NCI-H460 (cell line): ENCODE measurements around the gene CNOT10. TPM values are rescaled to one million over a fixed set of nuclear protein-coding genes. Genes with fewer than 3 reads are reported as not detected.
"Not testable (repeated sequence)": the region's sequence is repeated elsewhere in the genome, so short reads cannot be mapped to it uniquely, and the experiment has no call there.

Source experiments
- DNase-seq: peaks from one replicate; pipeline ENCODE4 v3.0.0-alpha.2; 2016; ENCODE audit warnings: low read depth; ENCODE audit errors: extremely low read depth
- total RNA-seq: library from RNA; depleted of rRNA; stranded (reverse); fragments of >200 nt; shearing (Covaris generic); gene quantifications from 2 replicates; pipeline ENCODE4 v1.2.3, GENCODE V29; 2014

Gene CNOT10
- total RNA-seq, 1 experiment from 2014 or later: 28.5 TPM

DNA sequence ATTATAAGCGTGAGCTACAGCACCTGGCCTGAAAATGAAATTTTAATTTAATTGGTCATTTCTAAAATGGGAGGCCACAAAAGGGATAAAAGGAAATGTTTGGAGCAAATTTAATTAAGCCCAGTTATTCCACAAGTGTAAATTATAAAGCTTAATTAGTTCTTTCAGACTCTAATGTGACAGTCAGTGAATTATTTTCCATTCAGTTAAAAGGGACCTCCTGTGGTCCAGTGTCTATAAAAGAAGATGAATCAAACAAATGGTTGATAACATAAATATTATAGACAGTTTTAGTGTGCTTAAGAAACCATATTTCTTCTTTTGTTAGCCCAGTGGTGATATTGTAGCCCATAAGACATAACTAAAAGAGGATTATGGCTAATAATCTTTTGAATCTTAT lies 66.4 kb downstream of the CNOT10 start:
- DNase-seq: no peak

- no peak for DNase-seq
Measured at GRCh38 chr3:32755761-32756160, 70.8 kb downstream of the CNOT10 start.

DNA sequence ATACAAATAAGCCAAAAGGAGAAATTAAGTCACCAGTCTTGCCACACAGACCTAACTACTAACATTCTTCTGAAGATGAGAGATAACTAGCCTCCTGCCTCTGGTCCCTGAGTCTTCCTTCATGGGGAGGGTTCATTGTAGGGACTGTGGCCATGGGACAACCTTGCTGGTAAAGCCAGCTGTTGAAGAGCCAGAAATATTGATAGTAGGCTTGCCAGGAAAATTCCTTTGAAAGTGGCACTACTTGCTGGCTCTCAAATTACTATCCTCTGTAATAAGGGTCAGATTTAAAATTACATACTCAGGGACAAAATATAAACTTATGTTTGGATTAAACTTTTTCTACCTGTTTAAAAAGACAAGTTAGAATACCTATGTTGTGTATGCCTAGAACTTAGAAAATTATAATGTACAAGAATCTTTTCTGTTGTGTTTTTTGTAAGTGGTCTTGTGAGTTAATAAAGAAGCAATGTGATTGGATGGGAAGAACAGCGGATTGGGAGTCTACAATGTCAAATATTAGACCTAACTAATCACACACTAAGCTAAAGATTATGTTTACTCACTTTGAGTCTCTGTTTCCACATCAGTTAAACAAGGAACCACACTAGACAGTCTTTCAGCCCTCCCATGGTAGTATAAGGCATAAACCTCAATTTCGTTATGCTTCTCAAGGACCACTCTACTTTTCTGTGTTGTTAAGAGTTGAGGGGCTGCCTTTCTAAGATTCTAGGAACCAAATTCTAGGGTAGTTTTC lies 72.8 kb downstream of the CNOT10 start:
- DNase-seq: no peak

DNA sequence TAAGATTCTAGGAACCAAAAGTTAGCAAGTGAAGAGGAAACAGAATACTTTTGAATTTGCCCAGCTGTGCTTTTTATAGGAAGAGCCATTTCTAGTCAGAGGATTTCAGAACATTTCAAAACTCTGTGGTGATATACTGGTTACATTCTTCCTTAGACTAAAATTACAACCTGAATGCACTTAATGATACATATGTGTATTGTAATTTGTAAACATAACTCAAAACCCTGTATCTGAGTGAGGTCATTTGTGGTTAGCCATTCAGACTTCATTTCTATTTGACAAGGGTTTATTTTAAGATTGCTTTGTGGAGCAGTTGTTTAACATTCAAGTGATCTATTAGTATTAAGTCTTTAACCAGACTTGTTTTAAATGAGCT lies 73.4 kb downstream of the CNOT10 start:
- DNase-seq: no peak

DNA sequence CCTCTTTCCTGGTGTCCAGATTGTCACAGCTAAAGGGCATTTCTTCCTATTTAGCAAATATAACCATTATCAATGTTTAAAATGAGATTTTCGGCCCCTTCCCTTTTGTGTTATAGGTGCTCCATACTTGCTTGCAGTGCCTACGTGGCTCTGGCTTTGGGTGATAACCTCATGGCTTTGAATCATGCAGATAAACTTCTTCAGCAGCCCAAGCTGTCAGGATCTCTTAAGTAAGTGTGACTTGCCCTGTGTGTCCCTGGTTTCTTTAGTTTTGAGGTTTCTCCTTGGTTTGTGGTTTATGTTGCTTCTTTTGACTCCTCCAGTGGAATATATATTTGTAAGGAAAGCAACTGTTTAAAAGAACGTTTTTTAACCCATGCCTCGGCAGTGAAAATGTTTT lies 74.4 kb downstream of the CNOT10 start:
- DNase-seq: no peak

DNA sequence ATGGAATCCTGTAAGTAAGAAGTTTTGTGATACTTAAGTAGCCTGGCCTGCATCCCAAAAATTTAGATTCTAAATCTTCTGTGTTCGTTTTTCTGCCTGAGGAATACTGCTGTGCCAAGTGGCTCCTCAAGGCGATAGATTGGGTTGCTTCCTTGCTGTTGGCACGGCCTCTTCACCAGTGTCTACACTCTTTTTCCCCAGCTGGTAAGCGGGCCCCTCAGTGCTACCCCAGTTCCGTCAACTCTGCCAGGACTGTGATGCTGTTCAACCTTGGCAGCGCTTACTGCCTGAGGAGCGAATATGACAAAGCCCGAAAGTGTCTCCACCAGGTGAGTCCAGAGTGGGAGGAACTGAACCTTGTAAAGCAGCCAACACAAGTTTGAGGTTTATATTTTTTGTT lies 79.5 kb downstream of the CNOT10 start:
- no peak for DNase-seq

DNA sequence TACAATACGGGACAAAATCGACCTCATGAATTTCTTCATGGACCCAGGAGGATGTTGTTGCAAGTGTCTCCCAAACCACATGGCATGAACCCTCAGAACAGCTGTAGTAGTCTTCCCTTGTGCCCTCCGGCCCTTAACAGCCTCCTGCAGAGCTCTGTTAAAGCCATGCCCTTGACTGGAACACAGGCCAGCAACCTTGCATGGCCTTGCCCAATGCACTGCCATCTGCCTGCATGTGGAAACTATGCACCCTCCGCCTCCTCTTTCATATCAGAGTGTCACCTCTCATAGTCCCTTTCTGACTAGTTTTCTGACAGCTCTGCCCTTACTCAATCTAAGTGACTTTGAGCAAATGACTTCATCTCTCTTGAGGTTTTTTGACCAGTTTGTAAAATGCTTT lies 93.4 kb downstream of the CNOT10 start:
- no peak for DNase-seq

DNA sequence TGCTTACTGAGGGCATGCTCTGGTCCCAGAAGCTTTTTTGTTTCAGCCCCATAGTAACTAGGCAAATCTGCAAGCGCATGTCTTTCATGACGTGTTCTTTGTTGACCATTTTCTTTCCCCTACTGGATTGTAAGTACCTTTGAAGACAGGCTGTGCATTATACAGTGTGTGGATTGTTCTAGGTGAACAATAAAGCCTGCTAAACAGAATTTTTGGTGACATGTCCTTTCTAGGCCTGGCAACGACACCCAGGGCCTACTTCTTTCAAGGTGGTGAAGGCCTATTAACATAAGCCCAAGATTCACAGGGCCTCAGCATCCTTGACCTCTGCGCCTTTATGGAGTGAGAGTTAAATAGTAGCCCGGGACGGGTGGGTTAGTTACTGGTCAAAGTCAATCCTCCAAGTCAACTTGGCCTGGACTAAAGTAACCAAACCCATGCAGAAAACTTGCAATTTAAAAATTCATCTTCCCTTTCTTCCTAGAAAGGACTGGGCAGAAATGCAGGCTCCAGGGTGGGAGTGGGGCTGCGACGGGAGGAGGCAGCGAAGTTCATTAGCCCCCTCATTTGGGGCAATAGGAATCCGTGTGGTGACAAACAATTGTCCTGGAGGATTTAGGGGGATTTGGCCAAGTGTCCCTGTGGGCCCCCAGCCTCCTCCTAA lies 95.2 kb downstream of the CNOT10 start:
- no peak for DNase-seq

DNA sequence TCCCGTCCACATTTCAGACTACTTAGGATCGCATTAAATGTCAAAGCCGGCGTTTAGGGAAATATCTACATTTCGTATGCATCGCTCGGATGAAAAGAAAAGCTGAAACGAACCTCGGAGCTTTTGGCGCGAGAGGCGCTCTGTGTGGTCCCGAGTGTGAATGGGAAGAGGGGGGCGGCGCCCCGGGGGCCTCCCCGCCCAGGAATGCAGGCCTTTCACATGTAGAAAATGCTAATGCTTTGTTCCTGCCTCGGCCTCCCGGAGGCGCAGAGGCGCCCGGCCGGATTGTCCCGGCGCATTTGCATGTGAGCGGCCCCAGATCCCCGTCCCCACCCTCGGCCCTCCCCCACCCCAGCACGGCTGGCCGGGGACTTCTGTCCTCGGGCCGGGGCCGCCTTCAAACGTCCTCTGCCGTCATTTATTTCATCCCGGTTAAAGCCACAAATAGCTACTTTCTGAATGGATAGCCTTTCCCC lies 95.8 kb downstream of the CNOT10 start:
- DNase-seq: peak; percentile 18

GRCh38 chr3:32781211-32781968 lies 96.4 kb downstream of the CNOT10 start:
- DNase-seq: peak; percentile 60

- not testable (repeated sequence) for DNase-seq
Measured at GRCh38 chr3:32781969-32782270, 96.9 kb downstream of the CNOT10 start.

- DNase-seq: no peak
Measured at GRCh38 chr3:32782407-32782806, 97.4 kb downstream of the CNOT10 start.

DNA sequence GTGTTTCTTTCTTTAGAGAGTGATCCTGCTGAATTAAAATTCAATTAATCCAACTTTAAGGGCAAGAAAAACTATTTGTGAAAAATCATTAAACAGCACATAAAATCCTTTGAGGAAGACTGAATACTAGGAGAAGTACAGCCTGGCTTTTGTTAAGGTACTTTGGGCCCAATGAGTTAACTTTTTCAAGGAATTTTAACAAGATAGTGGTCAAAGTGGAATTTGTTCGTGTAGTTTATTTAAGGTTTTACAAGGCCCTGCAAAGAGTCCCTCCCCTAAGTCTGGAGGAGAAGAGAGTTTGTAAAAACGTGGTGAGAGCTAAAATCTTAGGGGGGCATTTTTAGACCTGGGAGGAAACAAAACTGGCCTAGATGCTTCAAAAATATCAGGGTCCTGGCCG lies 106.8 kb downstream of the CNOT10 start:
- no peak for DNase-seq

DNA sequence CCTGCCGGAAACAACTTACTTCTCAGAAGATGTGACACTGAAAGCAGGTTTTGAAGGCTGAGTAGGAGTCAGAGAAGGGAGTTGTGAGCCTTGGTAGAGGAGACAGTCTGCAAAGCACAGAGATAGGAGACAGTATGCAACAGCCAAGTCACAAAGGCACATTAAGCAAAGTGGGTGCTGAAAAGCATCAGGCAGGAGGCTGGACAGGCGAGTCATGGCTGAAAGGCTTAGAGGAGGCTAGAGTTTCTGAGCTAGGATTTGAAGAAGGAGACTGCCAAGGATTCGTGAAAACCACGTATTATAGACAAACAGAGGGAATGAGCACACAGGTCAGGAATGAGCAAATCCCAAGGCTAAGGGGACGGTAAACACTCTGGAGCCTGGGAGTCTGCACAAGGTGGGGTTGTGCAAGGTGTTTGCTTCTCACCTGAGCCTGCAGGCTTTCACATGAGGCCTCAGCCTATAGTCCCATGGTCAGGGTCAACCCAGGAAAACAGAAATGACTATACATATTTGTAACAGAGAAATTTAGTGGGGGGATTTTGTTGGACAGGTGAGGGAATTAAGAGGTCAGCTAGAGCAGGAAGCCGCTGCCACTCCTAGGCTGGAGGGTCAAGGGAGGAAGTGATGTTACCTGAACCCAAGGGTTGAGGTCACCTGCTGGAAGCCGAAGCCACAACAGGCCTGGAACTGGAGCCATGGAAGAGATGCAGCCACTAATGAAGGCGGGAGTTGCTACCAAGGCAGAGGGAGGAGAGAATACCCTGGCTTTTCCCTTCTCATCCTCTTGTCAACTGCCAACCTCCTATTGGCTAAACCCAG lies 109.7 kb downstream of the CNOT10 start:
- no peak for DNase-seq

DNA sequence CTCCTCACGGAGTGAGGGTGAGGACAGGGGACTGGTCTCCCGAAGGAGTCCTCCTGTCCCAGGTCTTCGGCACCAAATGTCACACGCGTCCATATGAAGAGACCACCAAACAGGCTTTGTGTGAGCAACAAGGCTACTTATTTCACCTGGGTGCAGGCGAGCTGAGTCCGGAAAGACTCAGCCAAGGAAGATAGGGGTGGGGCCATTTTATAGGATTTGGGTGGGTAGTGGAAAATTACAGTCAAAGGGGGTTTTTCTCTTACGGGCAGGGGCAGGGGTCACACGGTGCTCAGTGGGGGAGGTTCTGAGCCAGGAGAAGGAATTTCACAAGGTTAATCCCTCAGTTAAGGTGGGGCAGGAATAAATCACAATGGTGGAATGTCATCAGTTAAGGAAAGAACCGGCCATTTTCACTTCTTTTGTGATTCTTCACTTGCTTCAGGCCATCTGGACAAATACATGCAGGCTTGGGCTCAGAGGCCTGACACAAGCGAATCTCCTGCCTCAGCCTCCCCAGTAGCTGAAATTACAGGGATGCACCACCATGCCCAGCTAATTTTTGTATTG lies 111.5 kb downstream of the CNOT10 start:
- DNase-seq: not testable (repeated sequence)

GRCh38 chr3:32797776-32798175 lies 112.8 kb downstream of the CNOT10 start:
- DNase-seq: no peak

- not testable (repeated sequence) for DNase-seq
Measured at GRCh38 chr3:32801440-32801839, 116.5 kb downstream of the CNOT10 start.

DNA sequence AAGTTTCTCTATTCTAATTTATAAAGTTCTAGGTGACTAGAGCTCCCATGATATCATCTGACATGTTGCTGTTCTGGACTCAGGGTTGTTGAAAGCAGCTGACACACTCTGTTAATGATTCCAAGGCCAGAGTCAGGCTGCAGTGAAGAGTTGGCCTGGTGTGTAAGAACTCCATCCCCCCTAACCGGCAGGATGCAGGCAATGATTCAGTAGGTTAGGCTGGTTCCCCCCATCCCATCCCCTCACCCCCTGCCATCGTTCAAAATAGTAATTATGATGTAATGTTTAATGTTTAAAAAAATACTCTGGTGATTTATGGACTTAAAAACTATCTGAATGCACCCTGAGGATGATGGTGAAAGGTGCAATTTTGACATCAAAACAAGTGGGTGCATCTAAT lies 128.2 kb downstream of the CNOT10 start:
- DNase-seq: no peak

GRCh38 chr3:32814361-32814760 lies 129.4 kb downstream of the CNOT10 start:
- no peak for DNase-seq

DNA sequence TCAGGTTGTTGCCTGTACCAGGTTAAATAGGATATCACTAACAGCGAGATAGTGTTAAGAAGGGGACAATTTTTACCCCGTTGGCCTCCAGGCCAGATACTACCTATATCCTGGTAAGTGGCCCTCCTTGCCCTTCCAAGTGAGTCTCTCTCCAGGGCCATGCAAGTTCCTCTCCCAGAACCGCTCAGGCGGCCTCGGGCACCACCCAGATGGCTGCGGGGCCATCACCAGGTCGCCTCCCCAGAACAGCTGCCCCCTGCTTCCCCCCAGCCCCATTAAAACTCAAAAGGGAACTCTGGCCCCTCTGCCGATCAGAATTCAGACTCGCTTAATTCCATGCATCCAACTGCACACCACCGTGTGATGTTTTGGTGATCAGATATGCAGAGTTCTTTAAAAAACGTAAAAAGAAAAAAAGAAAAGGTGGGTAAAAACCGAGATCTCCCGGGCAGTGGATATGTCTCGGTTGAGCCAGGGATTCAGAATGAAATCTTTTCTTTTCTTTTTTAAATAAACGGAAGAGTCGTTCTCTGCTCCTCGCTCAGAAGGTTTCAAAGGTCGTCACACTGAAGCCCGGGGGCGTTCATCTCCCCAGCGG lies 131.0 kb downstream of the CNOT10 start:
- DNase-seq: no peak
